H9 (cell line): ENCODE measurements around the gene HSD17B13. TPM values are rescaled to one million over a fixed set of nuclear protein-coding genes. Genes with fewer than 3 reads are reported as not detected.
"Not testable (repeated sequence)": the region's sequence is repeated elsewhere in the genome, so short reads cannot be mapped to it uniquely, and the experiment has no call there.

ENCODE experiments used
- DNase-seq: peaks from one replicate; pipeline ENCODE4 v3.0.0-alpha.2; 2017
- H2AFZ ChIP-seq: one replicate; pipeline ENCODE4 v1.6.1; 2013; ENCODE audit warnings: mild to moderate bottlenecking, low read length, control low read depth, moderate library complexity
- H2AK5ac ChIP-seq: 2 replicates; pipeline ENCODE4 v1.6.1; 2013; ENCODE audit warnings: low read length, control low read depth, mixed read lengths; ENCODE audit not compliant: insufficient read length
- H2BK120ac ChIP-seq: one replicate; pipeline ENCODE4 v1.6.1; 2013; ENCODE audit warnings: low read depth, mild to moderate bottlenecking, low read length, control low read depth, inconsistent platforms; ENCODE audit not compliant: poor library complexity, severe bottlenecking
- H2BK12ac ChIP-seq: 2 replicates; pipeline ENCODE4 v1.6.1; 2013; ENCODE audit warnings: low read length, control low read depth, mixed read lengths, low read depth; ENCODE audit not compliant: insufficient read length
- H2BK15ac ChIP-seq: 2 replicates; pipeline ENCODE4 v1.6.1; 2013; ENCODE audit warnings: low read depth, low read length, control low read depth
- H2BK20ac ChIP-seq: one replicate; pipeline ENCODE4 v1.6.1; 2013; ENCODE audit warnings: low read depth, mild to moderate bottlenecking, low read length, control low read depth, inconsistent platforms; ENCODE audit not compliant: poor library complexity, severe bottlenecking
- H2BK5ac ChIP-seq: 2 replicates; pipeline ENCODE4 v1.6.1; 2013; ENCODE audit warnings: low read length, control low read depth, mixed read lengths; ENCODE audit not compliant: insufficient read length
- H3K14ac ChIP-seq: 2 replicates; pipeline ENCODE4 v1.6.1; 2013; ENCODE audit warnings: low read length, control low read depth; ENCODE audit not compliant: insufficient read depth
- H3K18ac ChIP-seq: 2 replicates; pipeline ENCODE4 v1.6.1; 2013; ENCODE audit warnings: low read depth, mild to moderate bottlenecking, mixed read lengths, low read length, control low read depth; ENCODE audit not compliant: insufficient read length
- H3K23ac ChIP-seq: 2 replicates; pipeline ENCODE4 v1.6.1; 2013; ENCODE audit warnings: low read length, control low read depth, mixed read lengths, low read depth; ENCODE audit not compliant: insufficient read length
- H3K23me2 ChIP-seq: 2 replicates; pipeline ENCODE4 v1.6.1; 2013; ENCODE audit warnings: low read depth, mild to moderate bottlenecking, mixed read lengths, low read length, control low read depth; ENCODE audit not compliant: insufficient read length, poor library complexity, severe bottlenecking
- H3K27ac ChIP-seq: 2 replicates; pipeline ENCODE4 v1.5.1; 2013; ENCODE audit warnings: low read length, control low read depth, mixed read lengths, low read depth; ENCODE audit not compliant: insufficient read length
- H3K27me3 ChIP-seq: 2 replicates; pipeline ENCODE4 v1.6.1; 2013; ENCODE audit warnings: low read length, control low read depth, inconsistent platforms; ENCODE audit not compliant: insufficient read depth
- H3K4ac ChIP-seq: 2 replicates; pipeline ENCODE4 v1.6.1; 2013; ENCODE audit warnings: low read depth, mild to moderate bottlenecking, control low read depth, inconsistent platforms, low read length, moderate library complexity
- H3K4me1 ChIP-seq: 2 replicates; pipeline ENCODE4 v1.6.1; 2013; ENCODE audit warnings: low read length, control low read depth, inconsistent platforms; ENCODE audit not compliant: insufficient read depth
- H3K4me2 ChIP-seq: 2 replicates; pipeline ENCODE4 v1.6.1; 2013; ENCODE audit warnings: low read length, control low read depth, mixed read lengths; ENCODE audit not compliant: insufficient read length, insufficient read depth
- H3K56ac ChIP-seq: 2 replicates; pipeline ENCODE4 v1.6.1; 2013; ENCODE audit warnings: low read depth, mild to moderate bottlenecking, mixed read lengths, low read length, control low read depth; ENCODE audit not compliant: insufficient read length
- H3K79me1 ChIP-seq: 2 replicates; pipeline ENCODE4 v1.6.1; 2013; ENCODE audit warnings: low read depth, mild to moderate bottlenecking, moderate library complexity, low read length, control low read depth, inconsistent platforms; ENCODE audit not compliant: insufficient read depth, poor library complexity, severe bottlenecking
- H3K79me2 ChIP-seq: 2 replicates; pipeline ENCODE4 v1.6.1; 2013; ENCODE audit warnings: low read length, control low read depth, inconsistent platforms; ENCODE audit not compliant: insufficient read depth
- H3K9ac ChIP-seq: 2 replicates; pipeline ENCODE4 v1.6.1; 2013; ENCODE audit warnings: low read length, control low read depth, mixed read lengths; ENCODE audit not compliant: insufficient read length; ENCODE audit errors: extremely low read depth
- H3K9me3 ChIP-seq: one replicate; pipeline ENCODE4 v1.6.1; 2013; ENCODE audit warnings: low read depth, low read length, inconsistent platforms; ENCODE audit not compliant: control insufficient read depth
- H3T11ph ChIP-seq: one replicate; pipeline ENCODE4 v1.6.1; 2013; ENCODE audit warnings: mild to moderate bottlenecking, low read length, control low read depth, inconsistent platforms
- H4K20me1 ChIP-seq: one replicate; pipeline ENCODE4 v1.6.1; 2013; ENCODE audit not compliant: control insufficient read depth, insufficient read length, insufficient read depth
- H4K5ac ChIP-seq: 2 replicates; pipeline ENCODE4 v1.6.1; 2013; ENCODE audit warnings: low read depth, mild to moderate bottlenecking, mixed read lengths, low read length, control low read depth; ENCODE audit not compliant: insufficient read length
- H4K8ac ChIP-seq: replicated peaks from 2 replicates; pipeline ENCODE4 v1.6.1; 2013; ENCODE audit warnings: low read length, control low read depth, mixed read lengths, low read depth; ENCODE audit not compliant: insufficient read length
- H4K91ac ChIP-seq: 2 replicates; pipeline ENCODE4 v1.6.1; 2013; ENCODE audit warnings: low read depth, mild to moderate bottlenecking, moderate library complexity, mixed read lengths, low read length, control low read depth; ENCODE audit not compliant: insufficient read length
- H3K27ac Mint-ChIP-seq, 3 experiments: 2 replicates in 2 of 3; 3 replicates in 1 of 3; pipeline ENCODE4 v1.8.0; 2020 to 2021; ENCODE audit warnings: mixed read lengths in 3 of 3, mild to moderate bottlenecking in 1 of 3, moderate library complexity in 1 of 3
- H3K27me3 Mint-ChIP-seq: 2 replicates; pipeline ENCODE4 v1.8.0; 2021; ENCODE audit warnings: low read depth, mild to moderate bottlenecking, moderate library complexity, mixed read lengths
- H3K36me3 Mint-ChIP-seq, 3 experiments: 2 replicates in 2 of 3; 3 replicates in 1 of 3; pipeline ENCODE4 v1.8.0; 2020 to 2021; ENCODE audit warnings: low read depth in 3 of 3, mixed read lengths in 3 of 3; ENCODE audit not compliant: insufficient read depth in 1 of 3
- H3K4me1 Mint-ChIP-seq, 2 experiments: 2 replicates each; pipeline ENCODE4 v1.8.0; 2020; ENCODE audit warnings: mixed read lengths in 2 of 2
- H3K4me3 Mint-ChIP-seq, 2 experiments: 2 replicates in 1 of 2; 3 replicates in 1 of 2; pipeline ENCODE4 v1.8.0; 2020 to 2021; ENCODE audit warnings: mild to moderate bottlenecking in 2 of 2, mixed read lengths in 2 of 2, moderate library complexity in 1 of 2
- H3K9me3 Mint-ChIP-seq, 2 experiments: 2 replicates in 1 of 2; 3 replicates in 1 of 2; pipeline ENCODE4 v1.8.0; 2020; ENCODE audit warnings: mild to moderate bottlenecking in 2 of 2, mixed read lengths in 2 of 2, moderate library complexity in 1 of 2
- CTCF ChIP-seq: fragments of 200-600 bp; sonication (generic); conservative IDR thresholded peaks from 3 replicates; pipeline ENCODE4 v1.8.0; 2021; ENCODE audit warnings: antibody characterized with exemption, mild to moderate bottlenecking
- WGBS: extraction: QIAGEN DNeasy Blood & Tissue Kit; methylation state at CpG from one replicate; pipeline ENCODE4 v1.1.7; 2013; ENCODE audit warnings: missing lambda C conversion rate, low lambda C conversion rate, mixed read lengths; ENCODE audit not compliant: insufficient read length; ENCODE audit errors: extremely low coverage; 5-methylcytosine and 5-hydroxymethylcytosine counted together
- total RNA-seq: library from RNA; stranded (reverse); gene quantifications from 2 replicates; pipeline ENCODE4 v1.2.1, GENCODE V29; 2021

Gene HSD17B13
- total RNA-seq, 1 experiment from 2014 or later, result not detected

- H3K4me2 ChIP-seq, result no peak overlapping the region
- no CpG with 5 or more reads among the region's 3 CpGs for WGBS
- peaks cover 2 to 4% of the 10 kb centered on the region in 2 experiments for H3K4me1 Mint-ChIP-seq
These were observed 20.2 kb upstream of the HSD17B13 start for GRCh38 chr4:87342872-87343271.

GRCh38 chr4:87341954-87342635 is 19.4 kb upstream of the HSD17B13 start:
- H3T11ph ChIP-seq, H3K14ac ChIP-seq, H3K4ac ChIP-seq, H3K9ac ChIP-seq, H3K56ac ChIP-seq, H3K27ac Mint-ChIP-seq, H2BK120ac ChIP-seq, H3K9me3 ChIP-seq, H4K20me1 ChIP-seq, H3K27me3 Mint-ChIP-seq, H2AFZ ChIP-seq, H2BK12ac ChIP-seq, H3K4me1 ChIP-seq, H3K23me2 ChIP-seq, H3K79me1 ChIP-seq, H3K79me2 ChIP-seq, DNase-seq, H4K5ac ChIP-seq, H2BK5ac ChIP-seq, H3K23ac ChIP-seq, H3K18ac ChIP-seq, H3K4me2 ChIP-seq, H2BK20ac ChIP-seq, H2BK15ac ChIP-seq, H3K4me1 Mint-ChIP-seq, H3K27me3 ChIP-seq, H4K8ac ChIP-seq, H3K27ac ChIP-seq, H3K4me3 Mint-ChIP-seq, H4K91ac ChIP-seq, H2AK5ac ChIP-seq: not testable (repeated sequence)
- peaks cover 8 to 31% (median 24%) of the 10 kb centered on the region in 3 experiments for H3K36me3 Mint-ChIP-seq
- peaks cover 6 to 11% of the 10 kb centered on the region in 2 experiments; a peak in 3 of 5 replicates for H3K9me3 Mint-ChIP-seq
- no CpG with 5 or more reads among the region's 8 CpGs for WGBS

More at GRCh38 chr4:87342872-87343271, 20.2 kb upstream of the HSD17B13 start:
- DNase-seq, result no peak
- Histone ChIP-seq H3K79me2 (no peaks in the 10 kb centered on the region), H3T11ph (no peak overlapping the region), H3K27me3 (no peaks in the 10 kb centered on the region), H2BK12ac (no peak overlapping the region), H2BK15ac (no peak overlapping the region), H3K27ac (no peak overlapping the region), H2BK5ac (no peak overlapping the region), H3K56ac (no peak overlapping the region), H4K8ac (no peak overlapping the region), H4K91ac (no peak overlapping the region), H3K79me1 (no peaks in the 10 kb centered on the region), H3K9ac (no peak overlapping the region), H2BK20ac (no peak overlapping the region), H2BK120ac (no peak overlapping the region), H3K4me1 (no peaks in the 10 kb centered on the region; the same call in 1 of the 2 replicates), H3K23ac (no peak overlapping the region), H2AFZ (no peak overlapping the region), H3K9me3 (no peaks in the 10 kb centered on the region), H3K4ac (no peak overlapping the region), H3K23me2 (no peaks in the 10 kb centered on the region), H2AK5ac (no peak overlapping the region), H3K18ac (no peak overlapping the region), H3K14ac (no peak overlapping the region), H4K20me1 (no peaks in the 10 kb centered on the region), H4K5ac (no peak overlapping the region)
- no peak overlapping the region for H3K4me3 Mint-ChIP-seq
- H3K27ac Mint-ChIP-seq, result no peak overlapping the region
- H3K36me3 Mint-ChIP-seq, result peaks cover 8 to 31% (median 24%) of the 10 kb centered on the region in 3 experiments
- no peak for TF ChIP-seq CTCF
- peaks cover 6 to 11% of the 10 kb centered on the region in 2 experiments; a peak in 3 of 5 replicates for H3K9me3 Mint-ChIP-seq
- no peaks in the 10 kb centered on the region for H3K27me3 Mint-ChIP-seq
